Pancreas (tissue), 10 donors: Measurements from ENCODE around the gene PRL. TPM values are rescaled to one million over a fixed set of nuclear protein-coding genes. Genes with fewer than 3 reads are reported as not detected.

ENCODE experiments used
- ATAC-seq, 4 donors: fragments of 200-7000 bp; cut with Tn5 transposase; one replicate each; pipeline versions ENCODE4 v1.8.0 to v1.9.1; 2020; ENCODE audit warnings: mild to moderate bottlenecking in 4 of 4, moderate library complexity in 4 of 4
- DNase-seq, 6 donors: peaks; one replicate each; pipeline ENCODE4 v3.0.0-alpha.2; 2020
- FAIRE-seq: peaks from 2 replicates; lab custom pipeline; 2012; peaks lifted over from hg19 to GRCh38; lab: Jason Lieb, UNC
- H3K27ac ChIP-seq, 4 donors: fragments of 200-600 bp; sonication (generic); 1 replicate in 3 of 4; 2 replicates in 1 of 4; pipeline versions ENCODE4 v1.5.0 to v1.8.0; 2020
- H3K27me3 ChIP-seq, 4 donors: fragments of 200-600 bp; one replicate each; pipeline ENCODE4 v1.8.0; 2021
- H3K36me3 ChIP-seq, 3 donors: fragments of 200-600 bp; sonication (generic) in 1 of 3; one replicate each; pipeline versions ENCODE4 v1.5.0 to v1.8.0; 2020 to 2021
- H3K4me1 ChIP-seq, 3 donors: fragments of 200-600 bp; one replicate each; pipeline ENCODE4 v1.8.0; 2021
- H3K4me3 ChIP-seq, 4 donors: fragments of 200-600 bp; sonication (generic) in 2 of 4; one replicate each; pipeline versions ENCODE4 v1.5.0 to v1.8.0; 2020 to 2021
- H3K9me3 ChIP-seq, 4 donors: fragments of 200-600 bp; one replicate each; pipeline ENCODE4 v1.8.0; 2021
- WGBS, 2 donors: extraction: QIAGEN DNeasy Blood & Tissue Kit; methylation state at CpG; one replicate each; pipeline ENCODE4 v1.1.7; 2013; 5-methylcytosine and 5-hydroxymethylcytosine counted together
- intact Hi-C, 3 donors: fragments of 100-400 bp; cut with DNase I; formaldehyde crosslinking; loops; one replicate each; pipeline versions ENCODE4 v1.11.1 to v1.14.2; 2022
- polyA plus RNA-seq, 2 donors: library from polyadenylated mRNA; stranded (reverse); fragments of 200-250 nt; gene quantifications; one replicate each; pipeline ENCODE4 v1.2.3, GENCODE V29; 2013
- total RNA-seq, 6 donors: library from RNA; stranded (reverse); fragmentation: NEBNext Ultra II Directional in 4 of 6; extraction: Animal tissue kit (Norgen Biotek cat#: 25700) in 4 of 6; gene quantifications; one replicate each; pipeline versions ENCODE4 v1.2.1 to v1.2.4, GENCODE V29; 2021 to 2023
- TF ChIP-seq, protein P1 (sequence below), 4 donors: fragments of 200-600 bp; sonication (generic) in 3 of 4; IDR thresholded peaks; one replicate each; pipeline versions ENCODE4 v1.5.0 to v1.8.0; 2021; ENCODE audit warnings: antibody characterized with exemption in 4 of 4
- donor health status: healthy with polysubstance abuse.
- donor health status: DM: no; HTN: no; CAD: no; lungs with moderate emphysema.
- donor health status: DM: no; HTN: no; CAD: no.
- donor health status: control.
- donor health status: control.
- donor health status: Bipolar disorder and iron deficiency.
- donor health status: DM: yes; HTN: yes; CAD: no.
- donor health status: DM: no; HTN: no; CAD: no.
- donor health status: DM: no; HTN: no; CAD: no.
- donor health status: DM: yes; HTN: yes; CAD: no.

PRL gene
- total and polyA plus RNA-seq, 8 donors: not detected

DNA sequence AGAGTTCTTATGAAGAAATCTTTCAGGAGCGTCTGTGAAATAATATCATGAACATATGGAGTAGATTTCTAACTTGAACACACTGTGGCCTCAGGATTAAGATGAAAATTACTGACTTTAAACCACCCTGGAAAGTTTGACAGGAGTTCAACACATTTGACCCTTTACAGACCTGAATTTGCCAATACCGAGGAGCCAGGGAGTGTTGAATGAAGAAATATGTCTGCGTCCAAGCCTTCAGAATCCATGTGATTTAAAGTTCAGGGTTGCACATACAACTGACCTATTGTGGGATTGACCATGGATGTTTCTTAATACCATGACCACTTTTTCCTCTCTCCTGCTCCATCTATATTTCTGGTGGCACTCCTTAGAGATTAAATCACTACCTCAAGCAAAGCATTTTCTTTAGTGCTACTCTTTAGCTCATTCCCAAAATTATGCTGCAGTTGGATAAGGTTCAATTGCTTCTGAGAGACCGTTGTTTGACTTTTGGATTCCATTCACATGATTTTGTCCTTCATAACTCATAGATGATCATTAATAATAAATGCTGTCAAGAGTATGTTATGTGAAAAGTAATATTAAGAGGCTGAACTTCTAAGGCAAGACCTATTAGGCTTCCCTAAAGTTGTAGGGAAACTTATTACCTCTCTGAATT, 57.4 kb downstream of the PRL start:
- Histone ChIP-seq H3K27ac (no peak overlapping the region), H3K36me3 (no peaks in the 10 kb centered on the region), H3K4me1 (no peaks in the 10 kb centered on the region), H3K4me3 (no peak overlapping the region), H3K9me3 (no peaks in the 10 kb centered on the region), H3K27me3 (no peaks in the 10 kb centered on the region)
- intact Hi-C loops: no loop called here
- TF ChIP-seq, protein P1, sequence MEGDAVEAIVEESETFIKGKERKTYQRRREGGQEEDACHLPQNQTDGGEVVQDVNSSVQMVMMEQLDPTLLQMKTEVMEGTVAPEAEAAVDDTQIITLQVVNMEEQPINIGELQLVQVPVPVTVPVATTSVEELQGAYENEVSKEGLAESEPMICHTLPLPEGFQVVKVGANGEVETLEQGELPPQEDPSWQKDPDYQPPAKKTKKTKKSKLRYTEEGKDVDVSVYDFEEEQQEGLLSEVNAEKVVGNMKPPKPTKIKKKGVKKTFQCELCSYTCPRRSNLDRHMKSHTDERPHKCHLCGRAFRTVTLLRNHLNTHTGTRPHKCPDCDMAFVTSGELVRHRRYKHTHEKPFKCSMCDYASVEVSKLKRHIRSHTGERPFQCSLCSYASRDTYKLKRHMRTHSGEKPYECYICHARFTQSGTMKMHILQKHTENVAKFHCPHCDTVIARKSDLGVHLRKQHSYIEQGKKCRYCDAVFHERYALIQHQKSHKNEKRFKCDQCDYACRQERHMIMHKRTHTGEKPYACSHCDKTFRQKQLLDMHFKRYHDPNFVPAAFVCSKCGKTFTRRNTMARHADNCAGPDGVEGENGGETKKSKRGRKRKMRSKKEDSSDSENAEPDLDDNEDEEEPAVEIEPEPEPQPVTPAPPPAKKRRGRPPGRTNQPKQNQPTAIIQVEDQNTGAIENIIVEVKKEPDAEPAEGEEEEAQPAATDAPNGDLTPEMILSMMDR (IDR thresholded peaks at IDR 0.05): no peak
- DNase-seq: no peak
- FAIRE-seq: no peak
- 48 to 49% methylated on average over 4 of the region's 4 CpGs for WGBS, 2 donors
- no peak for ATAC-seq

DNA sequence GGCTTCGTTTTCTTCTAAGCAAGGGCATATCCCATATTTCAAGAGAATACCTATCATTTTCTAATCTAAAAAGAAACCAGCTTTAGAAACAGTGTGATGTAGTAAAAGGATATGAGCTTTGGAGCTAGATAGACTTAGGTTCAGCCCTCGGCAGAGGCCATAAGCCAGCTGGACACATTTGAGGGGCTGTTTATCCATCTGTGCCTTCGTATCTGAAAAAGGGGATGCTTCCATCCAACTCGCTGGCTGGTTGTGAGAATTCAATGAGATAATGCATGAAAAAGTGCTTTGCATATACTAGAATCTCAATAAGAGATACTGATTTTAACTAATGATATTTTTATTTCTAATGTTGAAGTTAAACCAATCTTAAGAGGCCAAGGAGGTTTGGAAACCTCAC, 58.0 kb downstream of the PRL start:
- Histone ChIP-seq H3K4me1 (no peaks in the 10 kb centered on the region), H3K36me3 (no peaks in the 10 kb centered on the region), H3K27ac (no peak overlapping the region), H3K4me3 (no peak overlapping the region), H3K27me3 (no peaks in the 10 kb centered on the region), H3K9me3 (no peaks in the 10 kb centered on the region)
- FAIRE-seq (no peak), DNase-seq (no peak), ATAC-seq (no peak)
- WGBS, 2 donors: 74 to 77% methylated on average over 4 of the region's 4 CpGs
- TF ChIP-seq, protein P1 (IDR thresholded peaks at IDR 0.05): no peak
- intact Hi-C loops: no loop called here

DNA sequence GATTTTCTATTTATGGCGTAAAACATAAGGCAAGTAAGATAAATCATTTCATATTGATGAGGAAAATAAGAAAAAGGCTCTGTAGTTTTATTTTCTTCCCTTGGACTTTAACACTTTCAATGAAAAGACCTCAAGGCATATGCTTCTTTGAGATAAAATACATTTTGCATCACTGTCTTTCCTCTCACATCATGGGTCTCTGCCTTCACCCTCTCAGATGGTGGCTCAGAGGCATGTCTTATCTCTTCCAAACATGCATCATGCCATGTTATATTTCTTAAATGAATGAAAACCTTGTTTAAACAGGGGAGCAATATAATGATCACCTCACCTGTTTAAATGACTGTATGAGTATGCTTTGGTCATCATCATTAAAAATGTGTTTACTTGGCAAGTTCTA, 59.3 kb downstream of the PRL start:
- WGBS, 2 donors: 0% methylated on average over 1 of the region's 1 CpG
- TF ChIP-seq, protein P1 (IDR thresholded peaks at IDR 0.05): no peak
- no peak for DNase-seq
- no peak for FAIRE-seq
- no peak for ATAC-seq
- Histone ChIP-seq H3K4me1 (no peaks in the 10 kb centered on the region), H3K36me3 (no peaks in the 10 kb centered on the region), H3K9me3 (no peaks in the 10 kb centered on the region), H3K4me3 (no peak overlapping the region), H3K27me3 (no peaks in the 10 kb centered on the region), H3K27ac (no peak overlapping the region)
- intact Hi-C loops: no loop called here
